Measurements from ENCODE around the gene CFAP68.

- TF ChIP-seq CTCF (tag by site-specific recombination; IDR thresholded peaks at IDR 0.05) (no peak), ZNF148 (tag by site-specific recombination; IDR thresholded peaks at IDR 0.05; ENCODE audit: borderline replicate concordance) (no peak), ZNF174 (tag by site-specific recombination; IDR thresholded peaks at IDR 0.05) (no peak), ZXDB (tag by site-specific recombination; IDR thresholded peaks at IDR 0.05) (no peak), ZEB2 (tag by site-specific recombination; IDR thresholded peaks at IDR 0.05) (no peak), ZNF621 (tag by site-specific recombination; IDR thresholded peaks at IDR 0.05) (no peak)
- TF ChIP-seq, protein P1, sequence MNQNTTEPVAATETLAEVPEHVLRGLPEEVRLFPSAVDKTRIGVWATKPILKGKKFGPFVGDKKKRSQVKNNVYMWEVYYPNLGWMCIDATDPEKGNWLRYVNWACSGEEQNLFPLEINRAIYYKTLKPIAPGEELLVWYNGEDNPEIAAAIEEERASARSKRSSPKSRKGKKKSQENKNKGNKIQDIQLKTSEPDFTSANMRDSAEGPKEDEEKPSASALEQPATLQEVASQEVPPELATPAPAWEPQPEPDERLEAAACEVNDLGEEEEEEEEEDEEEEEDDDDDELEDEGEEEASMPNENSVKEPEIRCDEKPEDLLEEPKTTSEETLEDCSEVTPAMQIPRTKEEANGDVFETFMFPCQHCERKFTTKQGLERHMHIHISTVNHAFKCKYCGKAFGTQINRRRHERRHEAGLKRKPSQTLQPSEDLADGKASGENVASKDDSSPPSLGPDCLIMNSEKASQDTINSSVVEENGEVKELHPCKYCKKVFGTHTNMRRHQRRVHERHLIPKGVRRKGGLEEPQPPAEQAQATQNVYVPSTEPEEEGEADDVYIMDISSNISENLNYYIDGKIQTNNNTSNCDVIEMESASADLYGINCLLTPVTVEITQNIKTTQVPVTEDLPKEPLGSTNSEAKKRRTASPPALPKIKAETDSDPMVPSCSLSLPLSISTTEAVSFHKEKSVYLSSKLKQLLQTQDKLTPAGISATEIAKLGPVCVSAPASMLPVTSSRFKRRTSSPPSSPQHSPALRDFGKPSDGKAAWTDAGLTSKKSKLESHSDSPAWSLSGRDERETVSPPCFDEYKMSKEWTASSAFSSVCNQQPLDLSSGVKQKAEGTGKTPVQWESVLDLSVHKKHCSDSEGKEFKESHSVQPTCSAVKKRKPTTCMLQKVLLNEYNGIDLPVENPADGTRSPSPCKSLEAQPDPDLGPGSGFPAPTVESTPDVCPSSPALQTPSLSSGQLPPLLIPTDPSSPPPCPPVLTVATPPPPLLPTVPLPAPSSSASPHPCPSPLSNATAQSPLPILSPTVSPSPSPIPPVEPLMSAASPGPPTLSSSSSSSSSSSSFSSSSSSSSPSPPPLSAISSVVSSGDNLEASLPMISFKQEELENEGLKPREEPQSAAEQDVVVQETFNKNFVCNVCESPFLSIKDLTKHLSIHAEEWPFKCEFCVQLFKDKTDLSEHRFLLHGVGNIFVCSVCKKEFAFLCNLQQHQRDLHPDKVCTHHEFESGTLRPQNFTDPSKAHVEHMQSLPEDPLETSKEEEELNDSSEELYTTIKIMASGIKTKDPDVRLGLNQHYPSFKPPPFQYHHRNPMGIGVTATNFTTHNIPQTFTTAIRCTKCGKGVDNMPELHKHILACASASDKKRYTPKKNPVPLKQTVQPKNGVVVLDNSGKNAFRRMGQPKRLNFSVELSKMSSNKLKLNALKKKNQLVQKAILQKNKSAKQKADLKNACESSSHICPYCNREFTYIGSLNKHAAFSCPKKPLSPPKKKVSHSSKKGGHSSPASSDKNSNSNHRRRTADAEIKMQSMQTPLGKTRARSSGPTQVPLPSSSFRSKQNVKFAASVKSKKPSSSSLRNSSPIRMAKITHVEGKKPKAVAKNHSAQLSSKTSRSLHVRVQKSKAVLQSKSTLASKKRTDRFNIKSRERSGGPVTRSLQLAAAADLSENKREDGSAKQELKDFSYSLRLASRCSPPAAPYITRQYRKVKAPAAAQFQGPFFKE (tag by site-specific recombination; IDR thresholded peaks at IDR 0.05; ENCODE audit: borderline replicate concordance) = no peak
Observed at GRCh38 chr11:111909378-111909777, 30.0 kb downstream of the CFAP68 start.
